ENCODE results near the gene PABPC3.

Gene PABPC3

GRCh38 chr13:25095851-25096453, at the start of gene PABPC3:
TSS of gene PABPC3 (plus strand) at chr13:25096136. CDS start at chr13:25096199, 63 bp downstream.
- TF ChIP-seq CTCF (IDR thresholded peaks at IDR 0.05; ENCODE audit: control extremely low read depth, extremely low read depth, low read depth, missing control alignments) = no peak
- ChIA-PET CTCF (interaction anchor here (3.2 kb wide), 1 partner anchor 16 kb away, joined by 24 read pairs; no protein-coding TSS in a partner anchor), POLR2A (no interaction called here)
- DNase-seq (ENCODE audit: extremely low spot score) = no peak

GRCh38 chr13:25046274-25046984, 49.5 kb upstream of the PABPC3 start:
- ChIA-PET POLR2A (no interaction called here), CTCF (interaction anchor here (1.0 kb wide), 1 partner anchor 46 kb away, joined by 4 read pairs; no protein-coding TSS in a partner anchor)
- DNase-seq (ENCODE audit: extremely low spot score) = no peak
- no peak for TF ChIP-seq CTCF (IDR thresholded peaks at IDR 0.05; ENCODE audit: control extremely low read depth, extremely low read depth, low read depth, missing control alignments)

GRCh38 chr13:25046985-25047511, 48.9 kb upstream of the PABPC3 start:
- DNase-seq (ENCODE audit: extremely low spot score) = peak; percentile 27
- ChIA-PET POLR2A (no interaction called here), CTCF (interaction anchor here (1.0 kb wide), 1 partner anchor 47 kb away, joined by 4 read pairs; no protein-coding TSS in a partner anchor)
- TF ChIP-seq CTCF (IDR thresholded peaks at IDR 0.05; ENCODE audit: control extremely low read depth, extremely low read depth, low read depth, missing control alignments) = no peak

- no peak for DNase-seq (ENCODE audit: extremely low spot score)
- POLR2A ChIA-PET = no interaction called here
- CTCF ChIA-PET = interaction anchor here (0.9 kb wide), 1 partner anchor 10 kb away, joined by 3 read pairs; no protein-coding TSS in a partner anchor
- no peak for TF ChIP-seq CTCF (IDR thresholded peaks at IDR 0.05; ENCODE audit: control extremely low read depth, extremely low read depth, low read depth, missing control alignments)
Observed at GRCh38 chr13:25051065-25051464, 44.9 kb upstream of the PABPC3 start.

GRCh38 chr13:25059166-25059565, 36.8 kb upstream of the PABPC3 start:
- no peak for TF ChIP-seq CTCF (IDR thresholded peaks at IDR 0.05; ENCODE audit: control extremely low read depth, extremely low read depth, low read depth, missing control alignments)
- POLR2A ChIA-PET = no interaction called here
- CTCF ChIA-PET = no interaction called here
- no peak for DNase-seq (ENCODE audit: extremely low spot score)

GRCh38 chr13:25059958-25060357, 36.0 kb upstream of the PABPC3 start:
- no peak for TF ChIP-seq CTCF (IDR thresholded peaks at IDR 0.05; ENCODE audit: control extremely low read depth, extremely low read depth, low read depth, missing control alignments)
- no peak for DNase-seq (ENCODE audit: extremely low spot score)
- CTCF ChIA-PET = no interaction called here
- POLR2A ChIA-PET = no interaction called here
